Transverse colon (tissue), 4 donors: Measurements from ENCODE around the gene SECTM1. TPM values are rescaled to one million over a fixed set of nuclear protein-coding genes. Genes with fewer than 3 reads are reported as not detected.
"Not testable (repeated sequence)": the region's sequence is repeated elsewhere in the genome, so short reads cannot be mapped to it uniquely, and the experiment has no call there.

ENCODE experiments used
- DNase-seq: peaks from one replicate; pipeline ENCODE4 v3.0.0-alpha.2; 2019
- H3K27ac ChIP-seq, 4 donors: fragments of 200-600 bp; sonication (generic); 2 replicates each; pipeline ENCODE4 v1.5.1; 2016 to 2018; ENCODE audit warnings: inconsistent platforms in 4 of 4
- H3K27me3 ChIP-seq: fragments of 200-600 bp; sonication (generic); 2 replicates; pipeline ENCODE4 v1.5.1; 2017; ENCODE audit warnings: inconsistent platforms
- H3K36me3 ChIP-seq, 4 donors: fragments of 200-600 bp; sonication (generic); 2 replicates each; pipeline ENCODE4 v1.5.1; 2017 to 2019; ENCODE audit warnings: inconsistent platforms in 4 of 4
- H3K4me1 ChIP-seq, 4 donors: fragments of 200-600 bp; sonication (generic); 2 replicates each; pipeline ENCODE4 v1.5.1; 2017 to 2020; ENCODE audit warnings: inconsistent platforms in 4 of 4
- H3K4me3 ChIP-seq, 4 donors: fragments of 200-600 bp; sonication (generic); 1 replicate in 1 of 4; 2 replicates in 3 of 4; pipeline versions ENCODE4 v1.5.1 to v1.6.1; 2017 to 2019; ENCODE audit warnings: inconsistent platforms in 4 of 4
- H3K9me3 ChIP-seq, 2 donors: fragments of 200-600 bp; sonication (generic); 2 replicates each; pipeline ENCODE4 v1.5.1; 2017 to 2019; ENCODE audit warnings: inconsistent platforms in 2 of 2
- CTCF ChIP-seq, 5 experiments: fragments of 200-600 bp in 3 of 5; fragments of 450-650 bp in 2 of 5; sonication (generic) in 3 of 5; IDR thresholded peaks; 1 replicate in 2 of 5; 2 replicates in 3 of 5; pipeline ENCODE4 v1.5.1; 2016 to 2017; ENCODE audit warnings: antibody characterized with exemption in 5 of 5, inconsistent platforms in 3 of 5, mild to moderate bottlenecking in 2 of 5, moderate library complexity in 1 of 5
- EP300 ChIP-seq: sonication (generic); formaldehyde crosslinking; IDR thresholded peaks from one replicate; pipeline ENCODE4 v1.6.1; 2017; ENCODE audit warnings: antibody characterized with exemption, low read depth
- POLR2A ChIP-seq: fragments of 450-650 bp; IDR thresholded peaks from one replicate; pipeline ENCODE4 v1.6.1; 2016; ENCODE audit warnings: antibody characterized with exemption, mild to moderate bottlenecking, moderate library complexity
- POLR2AphosphoS5 ChIP-seq, 3 donors: sonication (generic); formaldehyde crosslinking; IDR thresholded peaks; one replicate each; pipeline ENCODE4 v1.6.1; 2016; ENCODE audit warnings: antibody characterized with exemption in 3 of 3
- WGBS, 2 donors: methylation state at CpG; one replicate each; pipeline ENCODE4 v1.1.5; 2018; ENCODE audit warnings: low coverage in 1 of 2; 5-methylcytosine and 5-hydroxymethylcytosine counted together
- in situ Hi-C, 4 donors: fragments of 200-750 bp; cut with MboI; loops; one replicate each; pipeline versions ENCODE4 v1.15.0 to v1.15.1; 2017; ENCODE audit warnings: low sequenced_read_pairs in 3 of 4, low pct_ligation_motif_present in 1 of 4, low pct_unique_long_range_greater_than_20kb in 1 of 4
- intact Hi-C: fragments of 100-400 bp; cut with DNase I; formaldehyde crosslinking; loops from one replicate; pipeline ENCODE4 v1.15.1; 2023; ENCODE audit warnings: low total_unique reads
- total RNA-seq, 4 donors: library from RNA; depleted of rRNA; stranded (reverse); fragments of >200 nt; gene quantifications; one replicate each; pipeline ENCODE4 v1.1.0, GENCODE V29; 2016

SECTM1 gene
- total RNA-seq, 4 donors from 2014 or later = 5.8 to 127 (median 107) TPM

DNA sequence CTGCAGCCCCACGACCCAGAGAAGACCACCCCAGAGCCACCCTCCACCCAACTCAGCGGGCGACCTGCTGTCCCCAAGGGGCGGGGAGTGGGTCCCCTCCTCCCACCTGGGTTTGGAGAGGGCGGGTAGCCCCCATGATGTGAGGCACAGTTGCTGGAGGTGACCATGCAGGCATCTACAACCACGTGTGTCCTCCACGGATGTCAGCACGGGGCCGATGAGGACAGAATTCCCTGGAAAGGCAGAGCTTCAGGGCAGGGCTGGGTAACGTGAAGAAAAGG is 45.1 kb upstream of the SECTM1 start:
- no peaks in the 10 kb centered on the region for H3K4me1 ChIP-seq
- H3K27me3 ChIP-seq = peaks cover 67% of the 10 kb centered on the region
- WGBS, 2 donors = 66% methylated on average over 10 of the region's 10 CpGs; no CpG with 5 or more reads in 1 of the 2 donors
- no peaks in the 10 kb centered on the region for H3K9me3 ChIP-seq
- DNase-seq = no peak
- no peak overlapping the region for H3K27ac ChIP-seq
- intact Hi-C loops = loop anchor here (5.0 kb wide), 1 partner anchor 1456 kb away; no protein-coding TSS in a partner anchor
- no peaks in the 10 kb centered on the region for H3K36me3 ChIP-seq
- H3K4me3 ChIP-seq = no peak overlapping the region
- no peak for TF ChIP-seq POLR2AphosphoS5 (IDR thresholded peaks at IDR 0.05)
- TF ChIP-seq CTCF (IDR thresholded peaks at IDR 0.05) = no peak
- TF ChIP-seq POLR2A = no peak
- TF ChIP-seq EP300 = no peak
- in situ Hi-C loops = no loop called here

DNA sequence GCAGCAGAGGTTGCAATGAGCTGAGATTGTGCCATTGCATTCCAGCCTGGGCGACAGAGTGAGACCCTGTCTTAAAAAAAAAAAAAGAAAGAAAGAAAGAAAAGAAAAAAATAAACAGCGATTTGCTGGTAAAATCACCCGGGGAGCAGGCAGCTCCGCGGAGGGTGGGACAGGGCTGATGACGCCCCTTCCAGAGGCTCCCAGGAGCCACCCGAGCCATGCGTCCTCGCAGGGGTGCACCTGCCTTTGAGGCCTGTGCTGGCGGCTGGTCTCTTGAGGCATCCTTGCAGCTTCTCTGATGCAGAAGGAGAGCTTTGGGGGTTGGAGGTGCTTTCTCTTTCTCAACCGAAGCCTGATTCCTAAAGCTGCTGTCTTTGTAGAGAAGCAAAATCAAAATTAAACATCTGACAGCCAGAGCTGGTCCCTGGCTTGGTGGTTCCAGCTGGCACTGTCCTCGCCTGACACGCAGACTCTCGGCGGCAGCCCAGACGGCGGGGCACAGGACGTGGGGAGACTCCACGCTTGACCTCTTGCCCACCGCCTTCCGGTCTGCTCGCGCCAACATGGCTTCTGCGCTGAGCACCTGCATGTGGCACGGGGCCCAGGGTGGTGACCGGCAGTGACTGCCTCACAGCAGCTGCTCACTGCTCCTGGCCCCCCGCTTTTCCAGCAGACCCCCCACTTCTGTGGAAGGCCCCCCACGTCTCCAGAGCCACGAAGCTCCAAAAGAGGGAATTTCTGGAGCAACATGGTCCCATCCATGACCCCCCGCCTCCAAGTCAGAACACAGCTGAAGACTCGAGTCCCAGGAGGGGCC is 44.6 kb upstream of the SECTM1 start:
- no peak for DNase-seq
- peaks cover 69% of the 10 kb centered on the region for H3K27me3 ChIP-seq
- no peak overlapping the region for H3K27ac ChIP-seq
- H3K4me1 ChIP-seq = no peaks in the 10 kb centered on the region
- TF ChIP-seq POLR2AphosphoS5 (IDR thresholded peaks at IDR 0.05) (no peak), CTCF (IDR thresholded peaks at IDR 0.05) (no peak), EP300 (no peak), POLR2A (no peak)
- intact Hi-C loops (loop anchor here (5.0 kb wide), 1 partner anchor 1456 kb away; no protein-coding TSS in a partner anchor), in situ Hi-C loops (no loop called here)
- H3K36me3 ChIP-seq = no peaks in the 10 kb centered on the region
- 68 to 79% methylated on average over 2 to 31 of the region's 31 CpGs for WGBS, 2 donors
- no peaks in the 10 kb centered on the region for H3K9me3 ChIP-seq
- H3K4me3 ChIP-seq = no peak overlapping the region

DNA sequence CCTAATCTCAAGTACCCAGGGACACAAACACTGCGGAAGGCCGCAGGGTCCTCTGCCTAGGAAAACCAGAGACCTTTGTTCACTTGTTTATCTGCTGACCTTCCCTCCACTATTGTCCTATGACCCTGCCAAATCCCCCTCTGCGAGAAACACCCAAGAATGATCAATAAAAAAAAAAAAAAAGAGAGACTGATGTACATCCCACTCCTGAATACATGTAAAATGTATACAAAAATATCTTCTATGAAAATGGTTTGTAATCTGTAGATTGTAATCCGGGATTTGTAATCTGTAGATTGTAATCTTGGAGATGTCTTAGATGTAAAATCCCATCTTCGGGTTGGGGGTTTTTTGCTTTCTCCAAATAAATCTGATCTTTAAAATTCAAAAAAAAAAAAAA is 43.7 kb upstream of the SECTM1 start:
- in situ Hi-C loops = not testable (repeated sequence)

DNA sequence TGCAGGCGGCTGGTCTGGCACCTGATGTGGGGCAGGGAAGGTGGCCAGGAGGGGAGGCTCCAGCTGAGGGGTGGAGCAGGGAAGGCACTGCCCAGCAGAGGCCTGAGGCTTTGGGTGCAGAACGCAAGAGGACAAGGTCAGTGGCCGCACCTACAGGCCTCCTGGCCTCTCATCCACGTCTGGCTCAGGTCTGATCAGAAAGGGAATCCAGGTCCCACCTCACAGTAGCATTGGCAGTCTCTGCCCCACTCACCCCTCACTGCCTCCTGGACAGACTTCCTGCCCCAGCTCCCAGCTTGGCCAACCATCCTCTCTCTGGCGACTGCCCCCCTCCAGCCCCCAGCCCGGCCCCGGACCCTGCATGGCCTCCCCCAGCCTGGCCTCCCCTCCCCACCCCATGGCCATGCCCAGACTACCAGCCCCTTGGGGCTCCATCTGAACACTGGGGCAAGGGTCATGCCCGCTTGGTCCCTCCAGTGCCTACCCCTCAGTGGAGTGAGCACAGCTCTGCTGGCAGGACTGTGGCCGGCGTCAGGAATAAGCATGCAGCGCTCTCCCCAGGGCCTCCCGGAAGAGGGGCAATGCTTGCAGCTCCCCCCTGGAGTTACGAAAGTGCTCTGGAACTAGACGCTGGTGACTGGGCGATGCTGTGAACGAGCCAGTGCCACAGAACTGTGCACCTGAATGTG is 42.6 kb upstream of the SECTM1 start:
- H3K36me3 ChIP-seq = no peaks in the 10 kb centered on the region
- H3K27me3 ChIP-seq = peaks cover 82% of the 10 kb centered on the region
- in situ Hi-C loops = no loop called here
- DNase-seq = no peak
- no peak overlapping the region for H3K27ac ChIP-seq
- H3K9me3 ChIP-seq = no peaks in the 10 kb centered on the region
- WGBS, 2 donors = 20 to 64% methylated on average over 1 to 16 of the region's 16 CpGs
- H3K4me1 ChIP-seq = peaks cover 3 to 19% (median 13%) of the 10 kb centered on the region in 4 donors
- H3K4me3 ChIP-seq = no peak overlapping the region
- TF ChIP-seq CTCF (IDR thresholded peaks at IDR 0.05) (no peak), POLR2AphosphoS5 (IDR thresholded peaks at IDR 0.05) (no peak), POLR2A (no peak), EP300 (no peak)
- intact Hi-C loops = loop anchor here (5.0 kb wide), 1 partner anchor 1454 kb away; no protein-coding TSS in a partner anchor

More for the DNA sequence above, 43.7 kb upstream of the SECTM1 start:
- not testable (repeated sequence) for H3K27ac ChIP-seq, DNase-seq, H3K4me1 ChIP-seq, H3K9me3 ChIP-seq, H3K4me3 ChIP-seq, H3K36me3 ChIP-seq
- intact Hi-C loops = loop anchor here (5.0 kb wide), 1 partner anchor 1455 kb away; no protein-coding TSS in a partner anchor
- 22 to 87% methylated on average over 3 of the region's 5 CpGs for WGBS, 2 donors
- H3K27me3 ChIP-seq = peaks cover 73% of the 10 kb centered on the region
